ENCODE measurements around the gene ART1.
"Not testable (repeated sequence)": the region's sequence is repeated elsewhere in the genome, so short reads cannot be mapped to it uniquely, and the experiment has no call there.

ART1 gene

GRCh38 chr11:3632070-3632660, 12.8 kb upstream of the ART1 start:
- no peak for DNase-seq

- no peak for DNase-seq
These were observed 9.1 kb upstream of the ART1 start for GRCh38 chr11:3635641-3636375.

- DNase-seq: no peak
These were observed 7.7 kb upstream of the ART1 start for GRCh38 chr11:3637201-3637600.

DNA sequence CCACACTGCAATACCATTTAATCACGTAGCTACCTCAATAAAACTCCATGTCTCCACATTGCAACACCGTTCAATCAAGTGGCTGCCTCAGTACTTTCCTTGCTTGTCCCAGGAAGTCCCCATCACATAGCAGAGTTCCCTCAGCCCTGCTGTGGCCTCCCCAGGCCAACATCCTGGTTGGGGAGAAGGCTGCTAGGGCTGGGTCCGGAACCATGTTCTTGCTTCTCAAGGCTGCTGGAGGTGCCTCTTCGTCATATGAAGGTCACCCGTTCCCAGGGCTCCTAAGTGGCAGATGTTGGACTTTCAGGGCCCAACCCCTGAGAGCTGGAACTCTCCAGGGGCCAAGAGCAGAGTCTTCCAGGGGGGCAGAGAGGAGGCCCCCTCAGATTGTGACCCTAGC, 6.4 kb upstream of the ART1 start:
- no peak for DNase-seq

GRCh38 chr11:3639841-3640240, 5.1 kb upstream of the ART1 start:
- DNase-seq: no peak

- no peak for DNase-seq
These were observed 3.7 kb upstream of the ART1 start for GRCh38 chr11:3641191-3641590.

DNA sequence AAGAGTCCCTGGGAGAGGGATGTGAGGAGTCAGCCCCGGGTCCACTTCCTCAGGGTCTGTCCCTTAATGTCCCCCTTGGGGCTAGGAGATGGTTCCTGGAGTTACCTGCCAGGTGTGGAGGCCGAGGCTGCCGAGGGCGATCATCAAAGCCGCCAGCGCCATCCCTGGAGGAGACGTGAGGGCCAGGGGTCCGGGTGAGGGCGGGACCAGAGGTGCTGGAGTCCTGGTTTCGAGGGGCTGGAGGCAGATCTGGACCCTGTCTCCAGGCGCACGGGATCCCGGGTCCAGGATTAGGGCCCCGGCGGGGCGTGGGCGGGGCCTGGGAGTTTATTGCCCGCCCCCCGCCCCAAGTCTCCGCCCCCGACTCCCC, 3.2 kb upstream of the ART1 start, which contains the start of gene ART5:
ART5 (minus strand) TSS at position 292 of the 370 bp plus-strand sequence; CDS start at position 162, 130 bp downstream.
- DNase-seq: no peak

- DNase-seq: peak; percentile 51
These were observed 2.6 kb upstream of the ART1 start for GRCh38 chr11:3642071-3642951.

DNA sequence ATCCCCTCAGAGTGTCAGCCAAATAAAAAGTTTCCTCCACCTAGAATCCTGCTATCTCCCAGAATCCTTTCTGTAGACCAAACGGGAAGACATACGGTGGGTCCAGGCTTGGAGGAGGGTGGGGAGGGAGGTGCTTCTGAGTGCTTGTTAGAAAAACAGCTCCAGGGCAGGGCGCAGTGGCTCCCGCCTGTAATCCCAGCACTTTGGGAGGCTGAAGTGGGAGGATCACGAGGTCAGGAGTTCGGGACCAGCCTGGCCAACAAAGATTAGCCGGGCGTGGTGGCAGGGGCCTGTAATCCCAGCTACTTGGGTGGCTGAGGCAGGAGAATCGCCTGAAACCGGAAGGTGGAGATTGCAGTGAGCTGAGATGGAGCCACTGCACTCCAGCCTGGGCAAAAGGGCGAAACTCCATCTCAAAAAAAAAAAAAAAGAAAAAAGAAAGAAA, 1.8 kb upstream of the ART1 start:
- not testable (repeated sequence) for DNase-seq

DNA sequence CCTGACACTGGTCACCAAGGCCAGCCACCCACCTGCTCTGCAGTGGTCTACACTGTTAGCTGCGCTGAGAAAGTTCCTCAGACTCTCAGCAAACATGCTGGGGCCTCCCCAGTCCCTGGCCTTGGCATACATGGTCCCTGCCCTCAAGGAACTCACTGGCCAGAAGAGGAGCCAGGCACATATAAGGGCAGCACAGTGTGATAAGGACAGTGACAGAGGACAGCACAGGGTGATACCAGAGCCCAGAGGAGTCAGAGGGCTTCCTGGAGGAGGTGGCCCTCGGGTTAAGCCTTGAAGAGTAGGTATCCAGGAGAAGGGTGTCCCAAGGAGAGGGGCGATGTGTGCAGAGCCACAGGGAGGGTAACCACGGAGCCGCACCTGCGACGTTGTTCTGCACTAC, 624 bp downstream of the ART1 start:
- DNase-seq: no peak

DNA sequence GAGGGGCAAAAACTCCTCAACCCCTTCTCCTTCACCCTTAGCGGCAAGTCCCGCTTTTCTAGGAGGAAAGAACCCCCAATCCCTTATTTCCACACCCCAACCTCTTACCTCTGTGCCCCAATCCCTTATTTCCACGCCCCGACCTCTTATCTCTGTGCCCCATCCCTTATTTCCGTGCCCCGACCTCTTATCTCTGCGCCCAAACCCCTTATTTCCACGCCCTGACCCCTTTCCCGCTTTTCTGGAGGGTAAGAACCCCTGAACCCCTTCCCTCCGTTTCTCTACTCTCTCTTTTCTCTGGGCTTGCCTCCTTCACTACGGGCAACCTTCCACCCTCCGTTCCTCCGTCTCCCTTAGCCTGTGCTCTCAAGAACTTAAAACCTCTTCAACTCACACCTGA, 3.9 kb downstream of the ART1 start:
- DNase-seq: not testable (repeated sequence)

DNA sequence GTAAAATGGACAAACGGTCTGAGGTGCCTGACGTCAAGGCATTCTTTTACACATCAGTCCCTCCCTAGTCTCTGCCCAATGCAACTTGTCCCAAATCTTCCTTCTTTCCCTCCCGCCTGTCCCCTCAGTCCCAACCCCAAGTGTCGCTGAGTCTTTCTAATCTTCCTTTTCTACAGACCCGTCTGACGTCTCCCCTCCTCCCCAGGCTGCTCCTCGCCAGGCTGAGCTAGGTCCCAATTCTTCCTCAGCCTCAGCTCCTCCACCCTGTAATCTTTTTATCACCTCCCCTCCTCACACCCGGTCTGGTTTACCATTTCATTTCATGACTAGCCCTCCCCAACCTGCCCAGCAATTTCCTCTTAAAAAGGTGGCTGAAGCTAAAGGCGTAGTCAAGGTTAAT, 4.4 kb downstream of the ART1 start:
- DNase-seq: not testable (repeated sequence)

GRCh38 chr11:3652514-3652913, 7.6 kb downstream of the ART1 start:
- DNase-seq: not testable (repeated sequence)

- no peak for DNase-seq
These were observed 10.6 kb downstream of the ART1 start for GRCh38 chr11:3655547-3655946.

DNA sequence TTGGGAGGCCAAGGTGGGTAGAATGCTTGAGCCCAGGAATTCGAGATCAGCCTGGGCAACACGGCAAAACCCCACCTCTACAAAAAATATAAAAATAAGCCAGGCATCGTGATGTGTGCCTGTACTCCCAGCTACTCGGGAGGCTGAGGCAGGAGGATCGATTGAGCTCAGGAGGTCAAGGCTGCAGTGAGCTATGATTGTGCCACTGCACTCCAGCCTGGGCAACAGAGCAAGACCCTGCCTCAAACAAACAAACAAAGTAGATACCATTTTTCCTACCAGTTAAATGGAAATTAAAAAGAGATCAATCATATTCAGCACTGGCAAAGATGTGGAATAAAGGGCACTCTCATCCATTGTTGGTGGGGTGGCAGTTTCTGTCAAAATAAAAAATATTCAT, 12.4 kb downstream of the ART1 start:
- DNase-seq: not testable (repeated sequence)

- no peak for DNase-seq
These were observed 13.3 kb downstream of the ART1 start for GRCh38 chr11:3658252-3658651.

GRCh38 chr11:3659595-3660515, 14.9 kb downstream of the ART1 start:
- DNase-seq: no peak

GRCh38 chr11:3660960-3661359, 16.0 kb downstream of the ART1 start:
- no peak for DNase-seq

DNA sequence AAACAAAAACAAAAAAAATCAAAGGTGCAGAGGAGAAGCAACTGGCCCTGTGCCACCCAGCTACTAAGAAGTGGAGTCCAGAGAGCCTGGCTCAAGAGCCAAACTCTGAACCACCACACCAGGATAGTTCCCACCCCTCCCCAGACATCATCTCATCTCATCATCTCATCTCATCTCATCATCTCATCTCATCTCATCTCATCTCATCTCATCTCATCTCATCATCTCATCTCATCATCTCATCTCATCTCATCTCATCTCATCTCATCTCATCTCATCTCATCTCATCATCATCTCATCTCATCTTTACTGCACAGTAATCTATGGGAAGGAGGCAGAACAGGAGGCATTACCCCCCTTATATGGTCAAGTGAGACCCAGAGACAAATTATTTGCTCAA, 17.9 kb downstream of the ART1 start:
- DNase-seq: no peak

GRCh38 chr11:3664032-3664630, 19.2 kb downstream of the ART1 start:
- DNase-seq: no peak

DNA sequence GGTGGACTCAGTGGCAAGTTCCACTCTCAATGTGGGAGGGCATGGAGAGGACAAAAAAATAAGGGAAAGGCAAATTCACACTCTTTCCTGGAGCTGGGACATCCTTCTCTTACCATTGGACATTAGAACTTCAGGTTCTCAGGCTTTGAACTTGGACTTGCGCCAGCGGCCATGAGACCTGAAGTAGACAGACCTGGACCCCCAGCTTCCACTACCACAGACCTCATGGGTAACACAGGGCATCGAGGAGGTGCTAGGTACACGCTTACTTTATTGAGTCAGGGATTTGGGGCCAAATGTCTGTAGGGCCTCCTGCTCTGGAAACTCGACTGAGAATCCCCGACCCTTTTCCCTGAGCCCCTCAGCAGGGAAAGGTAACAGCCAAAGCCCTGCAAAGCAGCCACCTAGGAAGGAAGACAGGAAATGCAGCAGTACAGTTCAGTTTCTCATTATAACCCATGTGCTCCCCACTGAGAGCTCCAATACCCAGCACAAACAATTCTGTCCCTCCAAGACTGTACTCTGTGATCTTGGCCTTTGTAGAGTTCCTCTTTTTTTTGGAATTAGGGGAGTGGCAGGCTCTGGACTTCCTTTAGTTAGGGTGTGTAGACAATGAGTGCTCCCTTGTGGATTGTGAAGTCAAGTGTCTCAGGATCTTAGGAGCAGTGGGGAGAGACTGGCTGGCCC, 20.6 kb downstream of the ART1 start:
- DNase-seq: no peak
